ENCODE results near the gene PNPT1.

Gene PNPT1

GRCh38 chr2:55595536-55595935 is 98.1 kb downstream of the PNPT1 start:
- no peak for DNase-seq

- DNase-seq, result no peak
Observed at GRCh38 chr2:55592130-55592529, 101.5 kb downstream of the PNPT1 start.

- DNase-seq, result no peak
Observed at GRCh38 chr2:55590810-55591440, 102.7 kb downstream of the PNPT1 start.

- DNase-seq, result no peak
Observed at GRCh38 chr2:55585451-55586080, 108.1 kb downstream of the PNPT1 start.

Data from activated T-cell treated with anti-CD3 and anti-CD28 coated beads, Interleukin-2, amount 50 U/mL, for 48 hours (primary cell).